GM12874 (cell line): ENCODE results near the gene EPN2.

Experiments
- TF ChIP-seq, protein P1 (sequence below): IDR thresholded peaks from 2 replicates; pipeline ENCODE4 v1.5.1; 2011; ENCODE audit warnings: low read depth, mild to moderate bottlenecking, control low read depth, low read length, moderate library complexity; ENCODE audit not compliant: insufficient read depth

EPN2 gene

DNA sequence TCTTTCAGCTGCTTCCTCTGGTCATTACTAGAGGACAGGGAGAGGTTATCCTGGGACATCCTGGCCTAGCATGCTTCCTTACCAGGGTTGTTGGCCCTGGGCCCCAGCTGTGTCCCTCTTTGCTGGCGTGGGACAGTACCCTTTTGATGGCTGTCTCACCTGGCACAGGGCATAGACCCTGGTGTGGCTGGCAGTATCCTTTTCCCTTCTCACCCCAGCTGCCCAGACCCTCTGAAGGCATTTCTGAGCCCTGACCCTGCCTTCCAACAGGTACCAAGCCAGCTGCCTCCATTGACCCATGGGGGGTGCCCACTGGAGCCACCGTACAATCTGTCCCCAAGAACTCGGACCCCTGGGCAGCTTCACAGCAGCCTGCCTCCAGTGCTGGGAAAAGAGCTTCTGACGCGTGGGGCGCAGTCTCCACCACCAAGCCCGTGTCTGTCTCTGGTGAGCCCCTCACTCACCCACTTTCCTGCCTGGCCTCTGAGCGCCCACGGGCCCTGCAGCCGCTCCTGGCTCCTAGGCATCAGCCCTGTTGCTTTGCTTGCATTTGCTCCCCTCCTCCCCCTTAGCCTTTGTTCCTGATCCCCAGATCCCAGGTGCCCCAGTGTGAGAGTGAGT is 91.4 kb downstream of the EPN2 start:
- TF ChIP-seq, protein P1, sequence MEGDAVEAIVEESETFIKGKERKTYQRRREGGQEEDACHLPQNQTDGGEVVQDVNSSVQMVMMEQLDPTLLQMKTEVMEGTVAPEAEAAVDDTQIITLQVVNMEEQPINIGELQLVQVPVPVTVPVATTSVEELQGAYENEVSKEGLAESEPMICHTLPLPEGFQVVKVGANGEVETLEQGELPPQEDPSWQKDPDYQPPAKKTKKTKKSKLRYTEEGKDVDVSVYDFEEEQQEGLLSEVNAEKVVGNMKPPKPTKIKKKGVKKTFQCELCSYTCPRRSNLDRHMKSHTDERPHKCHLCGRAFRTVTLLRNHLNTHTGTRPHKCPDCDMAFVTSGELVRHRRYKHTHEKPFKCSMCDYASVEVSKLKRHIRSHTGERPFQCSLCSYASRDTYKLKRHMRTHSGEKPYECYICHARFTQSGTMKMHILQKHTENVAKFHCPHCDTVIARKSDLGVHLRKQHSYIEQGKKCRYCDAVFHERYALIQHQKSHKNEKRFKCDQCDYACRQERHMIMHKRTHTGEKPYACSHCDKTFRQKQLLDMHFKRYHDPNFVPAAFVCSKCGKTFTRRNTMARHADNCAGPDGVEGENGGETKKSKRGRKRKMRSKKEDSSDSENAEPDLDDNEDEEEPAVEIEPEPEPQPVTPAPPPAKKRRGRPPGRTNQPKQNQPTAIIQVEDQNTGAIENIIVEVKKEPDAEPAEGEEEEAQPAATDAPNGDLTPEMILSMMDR = no peak

GRCh38 chr17:19329136-19329535 is 92.0 kb downstream of the EPN2 start:
- TF ChIP-seq, protein P1 = no peak

DNA sequence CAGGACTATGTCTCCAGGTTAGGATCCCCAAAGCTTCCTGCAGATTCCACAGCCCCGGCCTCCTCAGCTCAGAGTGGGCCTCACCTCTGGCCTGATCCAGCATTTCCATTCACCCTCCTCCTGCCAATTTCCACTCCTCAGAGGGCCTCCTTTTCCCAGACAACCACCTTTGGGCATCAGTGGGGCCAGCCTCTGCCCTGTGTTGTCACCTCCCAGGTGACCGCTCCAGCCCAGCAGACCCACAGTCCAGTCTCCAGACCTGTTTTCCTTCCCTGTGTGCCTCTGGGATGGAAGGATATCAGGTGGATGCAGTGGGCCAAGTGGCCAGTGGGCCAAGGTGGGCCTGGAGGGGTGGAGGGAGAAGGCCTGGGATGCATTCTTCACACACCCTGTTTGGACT is 92.7 kb downstream of the EPN2 start:
- TF ChIP-seq, protein P1 = no peak

DNA sequence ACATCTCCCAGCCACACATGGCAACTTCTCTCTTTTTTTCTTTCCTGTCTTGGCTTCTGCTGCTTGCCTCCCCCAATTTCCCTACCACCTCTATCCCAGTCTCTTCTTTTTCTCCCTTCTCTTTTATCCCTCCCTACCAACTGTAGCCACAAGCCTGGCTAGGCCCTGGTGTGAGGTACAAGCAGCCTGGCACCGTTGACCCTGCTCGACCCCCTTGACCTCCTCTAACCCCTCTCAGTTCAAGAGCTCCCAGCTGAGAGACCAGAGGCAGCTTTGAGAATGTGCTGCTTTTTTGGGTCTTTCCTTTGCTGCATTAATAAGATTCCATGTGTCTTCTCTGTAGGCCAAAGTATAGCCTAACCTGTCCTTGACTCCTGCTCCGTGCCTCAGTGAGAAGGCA is 93.1 kb downstream of the EPN2 start:
- TF ChIP-seq, protein P1 = no peak

DNA sequence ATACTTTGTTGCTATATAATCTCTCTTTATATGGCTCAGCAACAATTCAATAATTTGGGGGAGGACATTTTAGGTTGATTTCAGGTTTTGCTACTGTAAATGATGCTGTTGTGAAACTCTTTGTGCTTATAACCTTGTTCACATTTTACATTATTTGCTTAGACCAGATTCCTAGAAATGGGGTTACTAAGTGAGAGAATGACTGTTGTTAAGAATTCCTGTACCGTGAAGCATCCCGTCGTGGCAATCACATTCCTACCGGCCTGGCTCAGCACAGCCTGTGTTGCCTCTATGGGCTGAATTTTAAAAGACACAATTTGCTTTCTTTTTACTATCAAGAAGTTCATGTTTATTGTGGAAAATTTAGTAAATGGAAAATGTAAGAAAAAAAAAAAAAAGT is 94.0 kb downstream of the EPN2 start:
- TF ChIP-seq, protein P1 = no peak

DNA sequence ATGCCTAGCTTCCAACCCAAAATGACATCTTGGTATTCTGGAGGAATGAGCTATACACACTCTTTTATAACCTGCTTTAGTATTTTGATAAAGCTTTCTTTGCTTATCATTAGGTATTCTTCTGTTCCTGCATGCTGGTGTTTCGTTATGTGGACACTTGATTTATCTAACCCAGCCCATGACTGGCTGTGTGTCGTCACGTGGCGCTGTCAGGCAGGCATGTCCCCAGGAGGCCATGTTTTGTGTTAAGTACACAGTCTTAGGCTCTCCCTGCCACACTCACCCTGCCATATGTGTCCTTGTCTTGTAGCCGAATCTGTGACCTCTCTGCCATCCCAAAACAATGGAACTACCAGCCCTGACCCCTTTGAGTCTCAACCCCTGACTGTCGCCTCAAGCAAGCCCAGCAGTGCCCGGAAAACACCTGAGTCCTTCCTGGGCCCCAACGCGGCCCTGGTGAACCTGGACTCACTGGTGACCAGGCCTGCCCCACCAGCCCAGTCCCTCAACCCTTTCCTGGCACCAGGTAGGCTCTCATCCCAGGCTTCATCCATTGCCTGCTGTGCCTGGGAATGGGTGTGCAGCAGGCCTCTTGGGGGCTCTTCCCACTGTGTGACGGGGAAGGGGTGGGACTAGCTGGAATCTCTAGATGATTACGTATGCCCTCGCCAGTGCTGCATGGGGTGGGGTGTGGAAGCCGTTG is 94.5 kb downstream of the EPN2 start:
- TF ChIP-seq, protein P1 = no peak

DNA sequence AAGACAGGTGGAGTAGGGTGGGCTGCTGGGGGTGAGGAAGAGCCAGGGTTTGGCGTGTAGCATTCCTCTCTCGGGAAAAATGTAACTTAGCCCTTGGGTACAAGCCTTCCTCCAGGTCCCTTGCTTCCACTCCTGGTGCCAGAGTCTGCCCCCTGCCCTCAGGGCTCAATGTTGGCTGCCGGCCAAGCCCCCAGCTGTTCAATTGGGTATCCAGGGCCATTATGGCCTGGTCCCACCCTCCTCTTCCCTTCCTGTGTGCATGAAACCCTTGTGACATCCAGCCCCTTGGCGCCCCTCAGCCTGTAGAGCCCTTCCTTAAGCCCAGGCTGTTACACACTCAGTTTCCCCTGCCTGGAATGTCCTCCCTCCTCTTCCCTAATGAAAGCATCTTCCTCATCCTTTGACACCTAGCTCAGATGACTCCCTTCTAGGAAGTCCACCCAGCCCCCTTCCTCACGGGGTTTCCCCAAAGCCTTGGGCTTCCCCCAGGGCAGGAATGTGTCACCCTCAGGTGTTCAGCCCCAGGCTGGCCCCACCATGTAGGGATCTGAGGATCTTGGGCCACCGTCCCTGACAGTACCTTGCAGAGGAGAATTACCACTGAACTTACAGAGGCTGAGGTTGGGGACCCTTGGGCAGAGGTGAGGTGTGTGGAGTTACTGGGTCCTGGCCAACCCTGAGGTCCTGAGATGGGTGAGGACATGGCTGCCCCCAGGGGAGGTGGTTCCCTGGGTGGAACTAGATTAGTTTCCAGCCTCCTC is 95.4 kb downstream of the EPN2 start:
- TF ChIP-seq, protein P1 = no peak
